NT2/D1 (cell line): ENCODE data around the gene ST6GALNAC6.

Experiments
- YY1 ChIP-seq: IDR thresholded peaks from 2 replicates; pipeline ENCODE4 v1.6.1; 2011; ENCODE audit not compliant: insufficient read length, insufficient read depth
- ZNF274 ChIP-seq: IDR thresholded peaks from 2 replicates; pipeline ENCODE4 v1.6.1; 2011; ENCODE audit warnings: mild to moderate bottlenecking, low read depth, low read length

DNA sequence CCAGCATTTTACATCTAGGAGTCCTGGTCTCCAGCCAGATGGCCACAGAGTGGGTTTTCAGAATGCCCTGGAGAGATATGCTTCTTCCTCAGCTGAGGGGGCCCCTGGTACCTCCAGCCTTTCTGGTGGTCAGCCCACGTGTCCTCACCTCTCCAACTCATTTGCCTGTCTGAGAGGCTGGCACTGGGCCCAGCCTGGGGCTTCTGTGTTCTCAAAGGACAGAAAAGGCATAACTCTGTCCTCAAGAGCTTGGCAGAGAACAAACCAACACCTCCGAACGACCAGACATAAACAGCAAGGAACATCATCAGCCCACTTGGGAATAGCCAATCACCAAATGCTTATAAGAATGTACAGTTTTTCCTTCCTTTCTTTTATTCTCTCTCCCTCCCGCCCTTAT lies 62.1 kb downstream of the ST6GALNAC6 start:
- TF ChIP-seq YY1 (no peak), ZNF274 (no peak)
